Keratinocyte (primary cell): ENCODE data around the gene USP34. TPM values are rescaled to one million over a fixed set of nuclear protein-coding genes. Genes with fewer than 3 reads are reported as not detected.

Source experiments
- DNase-seq: peaks from one replicate; pipeline ENCODE4 v3.0.0-alpha.2; 2011; ENCODE audit warnings: low read depth, missing footprints, low spot score
- FAIRE-seq: peaks from 2 replicates; lab custom pipeline; 2011; peaks lifted over from hg19 to GRCh38; lab: Jason Lieb, UNC
- H2AFZ ChIP-seq: 2 replicates; pipeline ENCODE4 v1.6.0; 2012; ENCODE audit warnings: low read length, control low read depth, inconsistent platforms; ENCODE audit not compliant: control insufficient read depth
- H3K27ac ChIP-seq: 2 replicates; pipeline ENCODE4 v1.5.1; 2011; ENCODE audit warnings: low read length; ENCODE audit not compliant: control insufficient read depth, insufficient read depth
- H3K27me3 ChIP-seq: 3 replicates; pipeline ENCODE4 v1.6.0; 2011; ENCODE audit warnings: low read length; ENCODE audit not compliant: control insufficient read depth, insufficient read depth; ENCODE audit errors: extremely low read depth
- H3K36me3 ChIP-seq, 2 experiments: 2 replicates in 1 of 2; 3 replicates in 1 of 2; pipeline ENCODE4 v1.5.1; 2011; ENCODE audit warnings: low read length in 2 of 2, mild to moderate bottlenecking in 1 of 2; ENCODE audit not compliant: control insufficient read depth in 2 of 2, insufficient read depth in 2 of 2; ENCODE audit errors: extremely low read depth in 1 of 2
- H3K4me1 ChIP-seq: 3 replicates; pipeline ENCODE4 v1.5.1; 2011; ENCODE audit warnings: low read length; ENCODE audit not compliant: control insufficient read depth, insufficient read depth; ENCODE audit errors: extremely low read depth
- H3K4me2 ChIP-seq: 3 replicates; pipeline ENCODE4 v1.6.0; 2011; ENCODE audit warnings: low read depth, low read length; ENCODE audit not compliant: control insufficient read depth, insufficient read depth; ENCODE audit errors: extremely low read depth
- H3K4me3 ChIP-seq, 3 experiments: fragments of 200-600 bp in 1 of 3; sonication (generic) in 1 of 3; 2 replicates in 2 of 3; 3 replicates in 1 of 3; pipeline ENCODE4 v1.5.1; 2011 to 2016; ENCODE audit warnings: low read length in 3 of 3, mild to moderate bottlenecking in 3 of 3, control low read depth in 2 of 3, inconsistent platforms in 1 of 3, low read depth in 1 of 3, mixed read lengths in 1 of 3, mixed run types in 1 of 3, moderate library complexity in 1 of 3; ENCODE audit not compliant: control insufficient read depth in 2 of 3, insufficient read depth in 2 of 3; ENCODE audit errors: extremely low read depth in 1 of 3
- H3K79me2 ChIP-seq: 2 replicates; pipeline ENCODE4 v1.6.0; 2012; ENCODE audit warnings: low read length; ENCODE audit not compliant: control insufficient read depth, insufficient read depth
- H3K9ac ChIP-seq: 3 replicates; pipeline ENCODE4 v1.6.0; 2011; ENCODE audit warnings: low read length; ENCODE audit not compliant: control insufficient read depth, insufficient read depth; ENCODE audit errors: extremely low read depth
- H3K9me1 ChIP-seq: 3 replicates; pipeline ENCODE4 v1.6.0; 2011; ENCODE audit warnings: low read length; ENCODE audit not compliant: control insufficient read depth, insufficient read depth; ENCODE audit errors: extremely low read depth
- H3K9me3 ChIP-seq: 2 replicates; pipeline ENCODE4 v1.5.1; 2012; ENCODE audit warnings: low read depth, low read length; ENCODE audit not compliant: control insufficient read depth
- H4K20me1 ChIP-seq: 3 replicates; pipeline ENCODE4 v1.6.0; 2011; ENCODE audit warnings: low read length; ENCODE audit not compliant: control insufficient read depth, insufficient read depth; ENCODE audit errors: extremely low read depth
- EZH2 ChIP-seq: IDR thresholded peaks from one replicate; pipeline ENCODE4 v1.6.1; 2012; ENCODE audit warnings: inconsistent platforms, mild to moderate bottlenecking, low read length, moderate library complexity
- dilution Hi-C: fragments of 300-500 bp; cut with MboI; formaldehyde crosslinking; loops from one replicate; pipeline ENCODE4 v1.7.0; 2020; ENCODE audit warnings: low sequenced_read_pairs; ENCODE audit not compliant: extremely low pct_ligation_motif_present
- polyA plus RNA-seq, 5 experiments: library from polyadenylated mRNA; depleted of rRNA in 3 of 5; stranded (reverse) in 3 of 5; stranded (forward) in 1 of 5; unstranded in 1 of 5; fragments of >200 nt; gene quantifications; 1 replicate in 1 of 5; 2 replicates in 3 of 5; 3 replicates in 1 of 5; pipeline versions ENCODE4 v1.2.1 to v1.2.3, GENCODE V29; 2011 to 2012; ENCODE audit warnings: missing spikeins in 2 of 5, low read depth in 1 of 5, low replicate concordance in 1 of 5
- TF ChIP-seq, protein P1 (sequence below), 3 experiments: IDR thresholded peaks in 1 of 3; conservative IDR thresholded peaks in 1 of 3; optimal IDR thresholded peaks in 1 of 3; 2 replicates in 2 of 3; 3 replicates in 1 of 3; pipeline versions ENCODE3 to v1.5.1; 2011; ENCODE audit warnings: low read length in 3 of 3, mild to moderate bottlenecking in 3 of 3, moderate library complexity in 2 of 3, control low read depth in 1 of 3, inconsistent platforms in 1 of 3; ENCODE audit not compliant: insufficient read depth in 2 of 3; ENCODE audit errors: extremely low read depth in 1 of 3

The USP34 gene
- polyA plus RNA-seq, 1 donor (not counting 4 experiments of a cell fraction or from before 2014, with no cell fraction given), result 54.7 TPM

GRCh38 chr2:61376211-61376610 lies 94.7 kb downstream of the USP34 start:
- H3K4me2 ChIP-seq, result no peak overlapping the region
- no peak for FAIRE-seq

DNA sequence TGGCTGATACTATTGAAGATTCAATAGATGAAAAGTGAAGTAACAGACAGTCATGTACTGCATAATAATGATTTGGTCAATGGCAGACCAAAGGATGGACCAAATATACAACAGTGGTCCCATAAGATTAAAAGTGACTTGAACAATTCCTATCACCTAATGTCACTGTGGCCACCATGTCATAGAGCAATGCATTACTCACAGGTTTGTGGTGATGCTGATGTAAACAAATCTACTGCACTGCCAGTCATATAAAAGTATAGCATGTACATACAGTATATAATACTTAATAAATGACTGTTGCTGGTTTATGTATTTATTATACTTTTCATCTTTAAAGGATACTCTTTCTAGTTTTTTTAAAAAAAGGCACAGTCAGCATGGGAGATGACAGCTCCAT lies 99.9 kb downstream of the USP34 start:
- no peak overlapping the region for H3K4me2 ChIP-seq
- no peak for TF ChIP-seq EZH2
- TF ChIP-seq, protein P1, sequence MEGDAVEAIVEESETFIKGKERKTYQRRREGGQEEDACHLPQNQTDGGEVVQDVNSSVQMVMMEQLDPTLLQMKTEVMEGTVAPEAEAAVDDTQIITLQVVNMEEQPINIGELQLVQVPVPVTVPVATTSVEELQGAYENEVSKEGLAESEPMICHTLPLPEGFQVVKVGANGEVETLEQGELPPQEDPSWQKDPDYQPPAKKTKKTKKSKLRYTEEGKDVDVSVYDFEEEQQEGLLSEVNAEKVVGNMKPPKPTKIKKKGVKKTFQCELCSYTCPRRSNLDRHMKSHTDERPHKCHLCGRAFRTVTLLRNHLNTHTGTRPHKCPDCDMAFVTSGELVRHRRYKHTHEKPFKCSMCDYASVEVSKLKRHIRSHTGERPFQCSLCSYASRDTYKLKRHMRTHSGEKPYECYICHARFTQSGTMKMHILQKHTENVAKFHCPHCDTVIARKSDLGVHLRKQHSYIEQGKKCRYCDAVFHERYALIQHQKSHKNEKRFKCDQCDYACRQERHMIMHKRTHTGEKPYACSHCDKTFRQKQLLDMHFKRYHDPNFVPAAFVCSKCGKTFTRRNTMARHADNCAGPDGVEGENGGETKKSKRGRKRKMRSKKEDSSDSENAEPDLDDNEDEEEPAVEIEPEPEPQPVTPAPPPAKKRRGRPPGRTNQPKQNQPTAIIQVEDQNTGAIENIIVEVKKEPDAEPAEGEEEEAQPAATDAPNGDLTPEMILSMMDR (optimal IDR thresholded peaks at IDR 0.05 in 1 of 3, IDR thresholded peaks at IDR 0.05 in 1 of 3, conservative IDR thresholded peaks at IDR 0.05 in 1 of 3; ENCODE audit: extremely low read depth in 1 of 3, insufficient read depth in 2 of 3, low read length in 3 of 3), result no peak
- no peaks in the 10 kb centered on the region for H3K4me1 ChIP-seq
- no peak overlapping the region for H3K4me3 ChIP-seq
- H3K9me1 ChIP-seq, result no peaks in the 10 kb centered on the region
- no peak for FAIRE-seq
- H3K36me3 ChIP-seq, result peaks cover 2 to 17% of the 10 kb centered on the region in 2 experiments
- no peak overlapping the region for H3K9ac ChIP-seq
- H2AFZ ChIP-seq, result no peak overlapping the region
- no peak overlapping the region for H3K27ac ChIP-seq
- H4K20me1 ChIP-seq, result no peaks in the 10 kb centered on the region
- H3K79me2 ChIP-seq, result peaks cover 10% of the 10 kb centered on the region
- H3K9me3 ChIP-seq, result no peaks in the 10 kb centered on the region
- no peaks in the 10 kb centered on the region for H3K27me3 ChIP-seq
- dilution Hi-C loops, result no loop called here
- DNase-seq, result no peak

More at GRCh38 chr2:61376211-61376610, 94.7 kb downstream of the USP34 start:
- peaks cover 6% of the 10 kb centered on the region for H3K79me2 ChIP-seq
- DNase-seq, result no peak
- no peaks in the 10 kb centered on the region for H3K9me1 ChIP-seq
- no peaks in the 10 kb centered on the region for H4K20me1 ChIP-seq
- TF ChIP-seq, protein P1 (optimal IDR thresholded peaks at IDR 0.05 in 1 of 3, IDR thresholded peaks at IDR 0.05 in 1 of 3, conservative IDR thresholded peaks at IDR 0.05 in 1 of 3; ENCODE audit: extremely low read depth in 1 of 3, insufficient read depth in 2 of 3, low read length in 3 of 3), result no peak
- TF ChIP-seq EZH2, result no peak
- H3K27ac ChIP-seq, result no peak overlapping the region
- dilution Hi-C loops, result no loop called here
- no peak overlapping the region for H3K4me3 ChIP-seq
- no peak overlapping the region for H3K9ac ChIP-seq
- H3K36me3 ChIP-seq, result peaks cover 8 to 20% of the 10 kb centered on the region in 2 experiments
- H2AFZ ChIP-seq, result no peak overlapping the region
- H3K4me1 ChIP-seq, result no peaks in the 10 kb centered on the region
- no peaks in the 10 kb centered on the region for H3K27me3 ChIP-seq
- no peaks in the 10 kb centered on the region for H3K9me3 ChIP-seq
